CD14-positive monocyte (primary cell): ENCODE results near the gene DENND1A. TPM values are rescaled to one million over a fixed set of nuclear protein-coding genes. Genes with fewer than 3 reads are reported as not detected.

Experiments used
- DNase-seq, 3 donors: peaks; one replicate each; pipeline ENCODE4 v3.0.0-alpha.2; 2011 to 2022
- H2AFZ ChIP-seq: 2 replicates; pipeline ENCODE4 v1.6.0; 2012; ENCODE audit warnings: mild to moderate bottlenecking, low read depth, low read length, inconsistent platforms; ENCODE audit not compliant: insufficient read depth, poor library complexity, severe bottlenecking
- H3K27ac ChIP-seq, 2 donors: 1 replicate in 1 of 2; 2 replicates in 1 of 2; pipeline ENCODE4 v1.5.1; 2012 to 2013; ENCODE audit warnings: low read length in 2 of 2, control low read depth in 1 of 2, inconsistent platforms in 1 of 2, low read depth in 1 of 2, mild to moderate bottlenecking in 1 of 2
- H3K27me3 ChIP-seq, 2 donors: one replicate each; pipeline versions ENCODE4 v1.6.0 to v1.6.1; 2011 to 2013; ENCODE audit warnings: low read length in 2 of 2; ENCODE audit not compliant: control insufficient read depth in 2 of 2, insufficient read depth in 2 of 2
- H3K36me3 ChIP-seq, 2 donors: replicated peaks in 1 of 2; 1 replicate in 1 of 2; 2 replicates in 1 of 2; pipeline versions ENCODE4 v1.5.1 to v1.6.1; 2012 to 2013; ENCODE audit warnings: low read length in 2 of 2, control low read depth in 1 of 2, inconsistent platforms in 1 of 2, mild to moderate bottlenecking in 1 of 2; ENCODE audit not compliant: insufficient read depth in 2 of 2, control insufficient read depth in 1 of 2
- H3K4me1 ChIP-seq, 2 donors: 1 replicate in 1 of 2; 2 replicates in 1 of 2; pipeline versions ENCODE4 v1.5.1 to v1.6.1; 2012 to 2013; ENCODE audit warnings: low read length in 2 of 2, control low read depth in 1 of 2, inconsistent platforms in 1 of 2, mild to moderate bottlenecking in 1 of 2, moderate library complexity in 1 of 2; ENCODE audit not compliant: insufficient read depth in 2 of 2, control insufficient read depth in 1 of 2
- H3K4me2 ChIP-seq: replicated peaks from 2 replicates; pipeline ENCODE3; 2012; ENCODE audit warnings: low read length, moderate library complexity, mild to moderate bottlenecking; ENCODE audit not compliant: poor library complexity, severe bottlenecking; ENCODE audit errors: extremely low read depth
- H3K4me3 ChIP-seq, 3 experiments: fragments of 200-600 bp in 1 of 3; sonication (generic) in 1 of 3; replicated peaks in 1 of 3; 1 replicate in 2 of 3; 2 replicates in 1 of 3; pipeline ENCODE4 v1.5.1; 2011 to 2013; ENCODE audit warnings: low read length in 3 of 3, mild to moderate bottlenecking in 3 of 3, control low read depth in 2 of 3, low read depth in 2 of 3, inconsistent platforms in 1 of 3, moderate library complexity in 1 of 3
- H3K79me2 ChIP-seq: 2 replicates; pipeline ENCODE4 v1.6.0; 2012; ENCODE audit warnings: mild to moderate bottlenecking, control low read depth, inconsistent platforms, low read length, moderate library complexity; ENCODE audit not compliant: insufficient read depth
- H3K9ac ChIP-seq: 2 replicates; pipeline ENCODE4 v1.6.0; 2017; ENCODE audit warnings: low read length, mild to moderate bottlenecking; ENCODE audit not compliant: insufficient read depth, poor library complexity, severe bottlenecking
- H3K9me3 ChIP-seq, 2 donors: replicated peaks in 1 of 2; 1 replicate in 1 of 2; 2 replicates in 1 of 2; pipeline versions ENCODE4 v1.5.1 to v1.6.1; 2012 to 2013; ENCODE audit warnings: low read length in 2 of 2, control low read depth in 1 of 2; ENCODE audit not compliant: control insufficient read depth in 1 of 2, insufficient read depth in 1 of 2
- H4K20me1 ChIP-seq: 2 replicates; pipeline ENCODE4 v1.6.0; 2012; ENCODE audit warnings: mild to moderate bottlenecking, low read length, control low read depth, moderate library complexity; ENCODE audit not compliant: insufficient read depth
- H3K27ac Mint-ChIP-seq, 7 donors: one replicate each; pipeline ENCODE4 v1.8.0; 2020; ENCODE audit warnings: mild to moderate bottlenecking in 7 of 7, mixed read lengths in 7 of 7, moderate library complexity in 6 of 7, inconsistent platforms in 2 of 7
- H3K27me3 Mint-ChIP-seq, 3 donors: one replicate each; pipeline ENCODE4 v1.8.0; 2021 to 2022; ENCODE audit warnings: low read depth in 3 of 3, mild to moderate bottlenecking in 3 of 3, mixed read lengths in 3 of 3, moderate library complexity in 3 of 3, inconsistent platforms in 1 of 3
- H3K36me3 Mint-ChIP-seq, 2 donors: one replicate each; pipeline ENCODE4 v1.8.0; 2020; ENCODE audit warnings: mixed read lengths in 2 of 2, inconsistent platforms in 1 of 2, mild to moderate bottlenecking in 1 of 2
- H3K4me1 Mint-ChIP-seq: one replicate; pipeline ENCODE4 v1.8.0; 2020; ENCODE audit warnings: mild to moderate bottlenecking, mixed read lengths
- H3K4me3 Mint-ChIP-seq, 2 donors: one replicate each; pipeline ENCODE4 v1.8.0; 2020; ENCODE audit warnings: mild to moderate bottlenecking in 2 of 2, mixed read lengths in 2 of 2, moderate library complexity in 1 of 2
- H3K9me3 Mint-ChIP-seq, 7 donors: one replicate each; pipeline ENCODE4 v1.8.0; 2020 to 2022; ENCODE audit warnings: mixed read lengths in 7 of 7, mild to moderate bottlenecking in 6 of 7, moderate library complexity in 6 of 7, inconsistent platforms in 2 of 7
- WGBS: methylation state at CpG from one replicate; pipeline ENCODE4 v1.1.5; 2013; ENCODE audit warnings: missing lambda C conversion rate; ENCODE audit not compliant: insufficient coverage; 5-methylcytosine and 5-hydroxymethylcytosine counted together
- intact Hi-C, 2 donors: fragments of 100-400 bp; cut with micrococcal nuclease; formaldehyde crosslinking; loops; one replicate each; pipeline versions ENCODE4 v1.15.0 to v1.15.1; 2023
- polyA plus RNA-seq, 3 donors: library from polyadenylated mRNA; depleted of rRNA in 1 of 3; unstranded in 2 of 3; stranded (reverse) in 1 of 3; fragments of 300-500 nt in 2 of 3; fragments of >200 nt in 1 of 3; fragmentation: Illumina TruSeq in 2 of 3; gene quantifications; 1 replicate in 2 of 3; 2 replicates in 1 of 3; pipeline ENCODE4 v1.2.3, GENCODE V29; 2012 to 2021
- TF ChIP-seq, protein P1 (sequence below): fragments of 200-600 bp; IDR thresholded peaks from one replicate; pipeline ENCODE4 v1.8.0; 2022; ENCODE audit warnings: antibody characterized with exemption, mild to moderate bottlenecking

Gene DENND1A
- polyA plus RNA-seq, 3 donors: 24.8 to 73.0 (median 29.4) TPM

DNA sequence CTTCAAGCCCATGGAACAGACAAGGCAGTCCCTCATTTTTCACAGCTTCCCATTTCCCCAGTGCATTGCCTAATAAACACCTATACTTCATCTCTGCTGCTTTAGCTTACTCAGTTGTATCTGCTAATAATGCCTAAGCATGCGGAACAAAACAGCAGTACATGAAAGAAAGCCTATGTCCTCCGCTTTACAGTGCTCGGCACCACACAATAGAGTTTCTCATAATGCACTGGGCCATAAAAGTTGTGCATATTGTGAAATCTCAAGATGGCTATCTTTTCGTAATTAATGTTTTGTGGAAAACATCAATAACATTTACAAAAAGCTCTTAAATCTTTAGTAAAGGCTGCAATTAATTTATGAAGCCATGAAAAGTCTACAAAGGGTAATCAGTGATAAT lies 69.3 kb downstream of the DENND1A start:
- Histone ChIP-seq H3K9ac (no peak overlapping the region), H3K4me3 (no peak overlapping the region), H3K36me3 (peaks cover 0 to 10% of the 10 kb centered on the region in 2 donors), H3K9me3 (no peaks in the 10 kb centered on the region), H3K4me1 (peaks cover 43 to 52% of the 10 kb centered on the region in 2 donors), H3K79me2 (peaks cover 97% of the 10 kb centered on the region), H4K20me1 (peaks cover 81% of the 10 kb centered on the region), H2AFZ (no peak overlapping the region), H3K27me3 (no peaks in the 10 kb centered on the region), H3K4me2 (no peak overlapping the region), H3K27ac (no peak overlapping the region)
- no peak for DNase-seq
- Mint-ChIP-seq H3K9me3 (peaks cover 0 to 4% (median 0%) of the 10 kb centered on the region in 7 donors), H3K36me3 (peaks cover 15 to 23% of the 10 kb centered on the region in 2 donors), H3K27me3 (no peaks in the 10 kb centered on the region), H3K27ac (no peak overlapping the region), H3K4me1 (peaks cover 67% of the 10 kb centered on the region), H3K4me3 (no peak overlapping the region)
- TF ChIP-seq, protein P1, sequence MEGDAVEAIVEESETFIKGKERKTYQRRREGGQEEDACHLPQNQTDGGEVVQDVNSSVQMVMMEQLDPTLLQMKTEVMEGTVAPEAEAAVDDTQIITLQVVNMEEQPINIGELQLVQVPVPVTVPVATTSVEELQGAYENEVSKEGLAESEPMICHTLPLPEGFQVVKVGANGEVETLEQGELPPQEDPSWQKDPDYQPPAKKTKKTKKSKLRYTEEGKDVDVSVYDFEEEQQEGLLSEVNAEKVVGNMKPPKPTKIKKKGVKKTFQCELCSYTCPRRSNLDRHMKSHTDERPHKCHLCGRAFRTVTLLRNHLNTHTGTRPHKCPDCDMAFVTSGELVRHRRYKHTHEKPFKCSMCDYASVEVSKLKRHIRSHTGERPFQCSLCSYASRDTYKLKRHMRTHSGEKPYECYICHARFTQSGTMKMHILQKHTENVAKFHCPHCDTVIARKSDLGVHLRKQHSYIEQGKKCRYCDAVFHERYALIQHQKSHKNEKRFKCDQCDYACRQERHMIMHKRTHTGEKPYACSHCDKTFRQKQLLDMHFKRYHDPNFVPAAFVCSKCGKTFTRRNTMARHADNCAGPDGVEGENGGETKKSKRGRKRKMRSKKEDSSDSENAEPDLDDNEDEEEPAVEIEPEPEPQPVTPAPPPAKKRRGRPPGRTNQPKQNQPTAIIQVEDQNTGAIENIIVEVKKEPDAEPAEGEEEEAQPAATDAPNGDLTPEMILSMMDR: no peak
- WGBS: 60% methylated on average over 2 of the region's 4 CpGs
- intact Hi-C loops: no loop called here

DNA sequence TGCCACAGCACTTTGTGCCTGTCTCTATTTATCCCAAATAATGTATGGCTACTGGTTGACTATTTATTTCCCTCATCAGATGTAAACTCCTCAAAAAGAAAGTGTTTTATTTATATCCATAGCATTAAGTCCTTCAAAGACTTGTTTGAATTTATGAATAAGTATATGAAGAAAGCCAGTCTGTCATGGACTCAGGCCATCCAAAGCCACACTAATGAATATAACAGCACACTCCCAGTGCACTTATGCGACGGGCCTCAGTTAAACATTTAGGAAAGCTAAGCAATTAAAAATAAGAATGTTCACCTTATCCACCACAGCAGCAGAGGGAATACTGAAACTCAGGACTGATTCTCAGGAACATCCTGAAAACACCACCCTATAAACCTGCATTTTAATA lies 77.5 kb downstream of the DENND1A start:
- Histone ChIP-seq H3K79me2 (peaks cover 99% of the 10 kb centered on the region), H3K4me2 (no peak overlapping the region), H3K4me3 (no peak overlapping the region), H4K20me1 (peaks cover 95% of the 10 kb centered on the region), H3K36me3 (peaks cover under 1 to 3% of the 10 kb centered on the region in 2 donors), H3K27ac (no peak overlapping the region), H3K9me3 (peaks cover 4% of the 10 kb centered on the region in 2 donors), H3K4me1 (no peaks in the 10 kb centered on the region), H2AFZ (no peak overlapping the region), H3K27me3 (no peaks in the 10 kb centered on the region), H3K9ac (no peak overlapping the region)
- Mint-ChIP-seq H3K27ac (no peak overlapping the region), H3K36me3 (peaks cover 17 to 34% of the 10 kb centered on the region in 2 donors), H3K4me3 (no peak overlapping the region), H3K4me1 (peaks cover 45% of the 10 kb centered on the region), H3K27me3 (no peaks in the 10 kb centered on the region), H3K9me3 (peaks cover under 1 to 10% (median 4%) of the 10 kb centered on the region in 7 donors)
- intact Hi-C loops: no loop called here
- DNase-seq: no peak
- 90% methylated on average over 2 of the region's 2 CpGs for WGBS
- TF ChIP-seq, protein P1: no peak
